ENCODE results near the gene CSMD2.

DNA sequence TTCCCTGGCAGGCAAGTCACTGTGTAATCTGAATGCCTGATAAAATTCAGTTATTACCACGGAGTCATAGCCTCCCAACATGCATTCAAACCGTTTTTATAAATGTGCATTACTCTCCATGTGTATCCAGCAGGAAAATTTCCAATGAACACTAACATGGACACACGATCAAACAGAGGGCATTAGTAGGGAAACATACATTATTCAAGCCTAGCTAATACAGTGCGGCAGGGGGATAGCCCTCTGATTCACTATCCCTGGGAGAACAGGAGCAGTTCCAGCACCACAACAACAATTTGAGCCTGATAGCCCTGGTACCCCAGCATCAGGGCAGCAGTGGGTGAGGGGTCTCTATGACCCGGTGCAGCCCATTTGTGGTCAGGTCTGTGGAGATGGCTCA lies 337.0 kb downstream of the CSMD2 start:
- no peak for TF ChIP-seq YY1 (IDR thresholded peaks at IDR 0.05; ENCODE audit: insufficient read depth, insufficient read length)
- no peak for TF ChIP-seq ZNF274 (IDR thresholded peaks at IDR 0.05; ENCODE audit: low read depth, low read length)
- TF ChIP-seq SUZ12 (IDR thresholded peaks at IDR 0.05; ENCODE audit: extremely low read depth, insufficient read depth, insufficient read length), result no peak

Data from NT2/D1 (cell line).